Right renal cortex interstitium (tissue), 3 donors: ENCODE data around the gene LARP1. TPM values are rescaled to one million over a fixed set of nuclear protein-coding genes. Genes with fewer than 3 reads are reported as not detected.

Source experiments
- DNase-seq, 3 donors: peaks; one replicate each; pipeline ENCODE4 v3.0.0-alpha.2; 2013; ENCODE audit warnings: low read depth in 3 of 3, low spot score in 2 of 3
- polyA plus RNA-seq, 3 donors: library from polyadenylated mRNA; unstranded; fragments of 120-200 nt; gene quantifications; one replicate each; pipeline ENCODE4 v1.2.1, GENCODE V29; 2013; ENCODE audit not compliant: insufficient read length in 3 of 3

The LARP1 gene
- polyA plus RNA-seq, 3 donors, result 133 to 135 (median 133) TPM

DNA sequence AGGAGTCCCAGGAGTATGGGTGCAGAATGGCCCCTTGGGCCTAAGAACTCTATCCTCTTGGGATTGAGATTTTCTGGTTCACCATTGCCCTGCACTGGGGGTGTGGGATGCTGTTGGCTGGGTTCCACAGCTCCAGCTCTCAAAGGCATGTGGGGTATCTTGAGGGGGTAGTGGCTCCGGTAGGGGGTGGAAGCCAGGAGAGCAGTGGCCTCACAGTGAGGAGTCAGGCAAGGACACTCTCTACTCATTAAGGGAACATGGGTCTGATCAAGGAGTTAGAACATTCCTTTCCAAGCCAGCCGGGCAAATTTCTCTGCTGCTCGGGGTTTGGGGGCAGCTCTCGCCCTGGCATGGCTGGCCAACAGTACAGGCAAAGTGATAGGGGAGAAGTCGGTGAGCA lies 33.0 kb downstream of the LARP1 start:
- no peak for DNase-seq

DNA sequence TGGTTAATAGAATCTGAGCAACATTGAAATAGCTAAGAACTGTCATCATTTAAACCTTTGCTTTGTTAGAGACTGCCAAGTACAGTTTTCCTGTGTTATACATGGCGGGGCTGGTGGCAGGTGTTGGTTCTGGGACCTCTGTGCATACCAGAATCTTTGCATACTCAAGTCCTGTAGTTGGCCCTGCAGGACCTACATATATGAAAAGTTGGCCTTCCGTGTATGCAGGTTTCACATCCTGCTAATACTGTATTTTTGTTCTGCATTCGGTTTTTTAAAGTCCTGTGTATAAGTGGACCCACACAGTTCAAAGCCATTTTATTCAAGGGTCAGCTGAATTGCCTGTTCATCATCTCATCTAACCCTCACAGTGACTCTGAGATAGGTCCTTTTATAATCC lies 36.4 kb downstream of the LARP1 start:
- no peak for DNase-seq

DNA sequence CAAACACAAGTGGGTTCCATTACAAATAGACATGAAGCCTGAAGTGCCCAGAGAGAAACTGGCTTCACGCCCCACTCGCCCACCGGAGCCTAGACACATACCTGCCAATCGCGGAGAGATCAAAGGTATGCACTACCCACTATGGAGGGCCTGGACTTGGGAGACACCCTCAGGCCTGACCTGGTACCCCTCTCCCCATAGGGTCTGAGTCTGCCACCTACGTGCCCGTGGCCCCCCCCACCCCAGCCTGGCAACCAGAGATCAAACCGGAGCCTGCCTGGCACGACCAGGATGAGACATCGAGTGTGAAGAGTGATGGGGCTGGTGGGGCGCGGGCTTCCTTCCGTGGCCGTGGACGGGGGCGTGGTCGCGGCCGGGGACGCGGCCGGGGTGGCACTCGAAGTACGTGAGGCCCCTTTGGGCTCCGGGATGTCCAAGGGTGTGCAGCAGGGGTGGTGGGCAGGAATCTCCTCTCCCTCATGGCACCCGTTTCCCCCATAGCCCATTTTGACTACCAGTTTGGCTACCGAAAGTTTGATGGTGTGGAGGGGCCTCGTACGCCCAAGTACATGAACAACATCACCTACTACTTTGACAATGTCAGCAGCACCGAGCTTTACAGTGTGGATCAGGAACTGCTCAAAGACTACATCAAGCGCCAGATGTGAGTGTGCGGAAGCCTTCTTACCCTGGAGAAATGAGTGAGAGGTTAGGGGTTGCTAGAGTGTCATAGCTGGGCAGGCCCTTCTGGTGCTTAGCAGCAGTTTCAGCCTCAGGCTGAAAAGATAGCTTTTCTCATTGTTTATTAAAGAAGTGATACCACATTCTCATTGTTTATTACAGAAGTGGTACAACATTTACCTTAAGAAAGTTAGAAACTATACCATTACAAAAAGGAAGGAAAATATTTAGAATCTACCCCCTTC lies 38.7 kb downstream of the LARP1 start:
- no peak for DNase-seq

DNA sequence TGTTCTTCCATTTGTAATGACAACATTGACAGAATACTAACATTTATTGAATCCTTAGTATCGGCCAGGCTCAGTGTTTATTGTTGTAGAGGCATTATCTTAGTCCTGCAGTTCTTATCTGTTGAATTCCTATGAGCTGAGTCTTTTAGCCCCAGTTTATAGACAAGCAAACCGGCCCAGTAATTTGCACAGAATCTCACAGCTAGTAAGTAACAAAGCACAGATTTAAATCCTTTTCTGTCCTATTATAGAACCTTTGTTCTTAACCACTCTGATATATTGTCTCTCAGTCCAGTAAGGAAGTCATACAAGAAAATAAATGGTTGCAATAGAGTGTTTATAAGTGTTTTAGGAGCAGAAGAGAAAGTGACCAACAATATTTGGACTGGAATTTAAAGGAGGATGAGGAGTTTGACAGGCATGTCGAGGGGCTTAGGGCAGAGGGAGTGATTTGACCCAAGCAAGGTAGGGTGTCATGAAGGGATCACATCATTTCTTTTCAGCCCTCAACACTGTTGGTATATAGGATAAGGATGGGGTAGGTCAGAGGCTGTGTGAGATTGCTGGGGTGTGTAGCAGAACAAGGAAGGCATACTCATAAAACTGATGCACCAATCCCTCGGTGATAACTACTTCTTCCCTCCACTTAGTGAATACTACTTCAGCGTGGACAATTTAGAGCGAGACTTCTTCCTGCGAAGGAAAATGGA lies 39.5 kb downstream of the LARP1 start:
- no peak for DNase-seq

DNA sequence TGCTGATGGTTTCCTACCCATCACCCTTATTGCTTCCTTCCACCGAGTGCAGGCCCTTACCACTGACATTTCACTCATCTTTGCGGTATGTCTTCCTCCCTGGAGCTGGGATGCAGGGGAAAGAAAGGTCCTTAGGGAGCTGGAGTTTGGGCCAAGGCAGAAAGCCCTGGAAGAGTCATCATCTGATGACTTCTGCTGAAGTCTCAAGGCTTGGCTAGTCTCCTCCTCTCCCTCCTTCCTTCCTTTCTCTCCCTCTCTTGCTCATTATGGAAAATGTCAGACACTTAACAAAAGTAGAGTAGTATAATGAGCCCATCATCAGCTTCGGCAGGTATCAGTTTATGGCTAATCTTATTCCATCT lies 40.0 kb downstream of the LARP1 start:
- DNase-seq, result no peak

DNA sequence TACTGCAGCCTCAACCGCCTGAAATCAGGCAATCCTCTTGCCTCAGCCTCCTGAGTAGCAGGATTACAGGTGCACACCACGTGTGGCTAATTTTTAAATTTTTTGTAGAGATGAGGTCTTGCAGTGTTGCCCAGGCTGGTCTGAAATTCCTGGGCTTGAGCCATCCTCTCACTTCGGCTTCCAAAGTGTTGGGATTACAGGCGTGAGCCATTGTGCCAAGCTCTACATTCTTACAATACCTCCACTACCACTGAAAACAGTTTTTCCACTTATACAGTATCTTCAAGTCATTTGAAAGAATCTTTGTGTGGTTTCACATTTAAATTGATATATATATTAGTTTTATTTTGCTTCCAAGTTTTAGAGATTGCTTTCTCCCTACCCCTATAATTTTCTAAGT lies 42.6 kb downstream of the LARP1 start:
- DNase-seq, result no peak

DNA sequence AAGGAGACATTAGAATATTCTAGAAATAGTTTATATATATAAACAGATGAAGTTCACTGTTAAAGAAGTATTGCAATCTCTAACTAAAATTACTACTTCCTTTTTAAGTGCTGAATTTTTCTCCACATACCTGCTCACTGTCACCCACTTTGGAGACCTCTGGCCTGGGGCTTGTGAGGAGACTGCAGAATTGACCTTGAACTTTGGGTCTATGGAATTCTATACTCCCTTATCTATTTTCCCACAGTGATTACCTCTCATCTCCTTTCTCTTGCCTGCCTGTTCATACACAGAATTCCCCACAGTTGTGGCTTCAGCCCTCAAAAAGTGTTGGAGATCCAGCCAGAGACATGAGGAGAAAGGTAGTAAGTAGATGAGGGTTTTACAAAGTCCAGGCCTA lies 45.4 kb downstream of the LARP1 start:
- DNase-seq, result no peak

DNA sequence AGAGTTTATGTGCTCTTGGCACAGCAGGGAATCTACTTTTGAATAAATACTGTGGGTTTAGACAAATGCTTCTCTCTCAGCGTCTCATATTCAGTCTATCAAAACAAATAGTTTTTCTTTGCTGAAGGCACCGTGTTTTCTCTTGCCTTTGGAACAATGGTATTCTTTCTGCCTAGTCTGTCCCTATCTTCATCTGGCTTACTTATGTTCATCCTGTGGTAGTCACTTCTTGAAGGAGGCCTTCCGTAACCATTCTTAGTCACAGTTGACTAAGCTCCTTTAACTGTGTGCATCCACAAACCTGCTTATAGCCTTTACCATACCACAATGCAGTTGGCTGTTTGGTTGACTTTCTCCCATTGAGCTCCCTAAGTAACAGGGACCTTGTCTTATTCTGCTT lies 45.9 kb downstream of the LARP1 start:
- DNase-seq, result no peak

DNA sequence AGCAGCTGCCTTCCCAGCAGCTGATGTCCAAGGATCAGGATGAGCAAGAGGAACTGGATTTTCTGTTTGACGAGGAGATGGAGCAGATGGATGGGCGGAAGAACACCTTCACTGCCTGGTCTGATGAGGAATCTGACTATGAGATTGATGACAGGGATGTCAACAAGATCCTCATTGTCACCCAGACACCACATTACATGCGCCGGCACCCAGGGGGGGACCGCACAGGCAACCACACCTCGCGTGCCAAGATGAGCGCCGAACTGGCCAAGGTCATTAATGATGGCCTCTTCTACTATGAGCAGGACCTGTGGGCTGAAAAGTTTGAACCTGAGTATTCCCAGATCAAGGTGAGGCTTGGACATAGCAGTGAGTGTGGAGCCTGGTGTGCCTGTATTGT lies 46.9 kb downstream of the LARP1 start:
- no peak for DNase-seq

DNA sequence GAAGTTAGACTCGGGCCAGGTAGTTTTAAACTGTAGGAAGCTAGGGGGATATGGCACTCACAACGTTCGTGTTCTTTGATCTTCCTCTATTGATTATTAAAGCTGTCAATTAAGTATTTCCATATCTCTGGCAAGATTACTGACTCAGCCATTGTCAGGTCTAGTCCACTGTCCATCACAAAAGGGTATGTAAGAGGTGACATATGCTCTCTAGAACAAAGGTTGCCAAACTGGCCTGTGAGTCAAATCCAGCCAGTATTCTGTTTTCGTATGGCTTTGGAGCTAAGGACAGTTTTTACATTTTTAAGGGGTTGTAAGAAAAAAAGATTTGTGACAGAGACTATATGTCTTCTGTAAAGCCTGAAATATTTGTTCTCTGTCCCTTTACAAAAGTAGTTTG lies 51.0 kb downstream of the LARP1 start:
- DNase-seq, result no peak

DNA sequence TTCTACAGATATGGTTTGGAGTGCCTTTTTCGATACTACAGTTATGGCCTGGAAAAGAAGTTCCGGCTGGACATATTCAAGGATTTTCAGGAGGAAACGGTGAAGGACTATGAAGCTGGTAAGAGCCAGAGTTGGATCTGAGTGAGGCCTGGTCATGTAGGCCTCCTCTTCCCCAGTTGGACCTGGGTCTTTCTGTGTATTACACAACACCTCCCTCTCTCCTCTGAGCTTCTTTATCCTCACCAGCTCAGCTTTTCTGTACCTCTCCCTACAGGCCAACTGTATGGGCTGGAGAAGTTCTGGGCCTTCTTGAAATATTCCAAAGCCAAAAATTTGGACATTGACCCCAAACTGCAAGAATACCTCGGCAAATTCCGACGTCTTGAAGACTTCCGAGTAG lies 56.1 kb downstream of the LARP1 start:
- DNase-seq, result no peak

DNA sequence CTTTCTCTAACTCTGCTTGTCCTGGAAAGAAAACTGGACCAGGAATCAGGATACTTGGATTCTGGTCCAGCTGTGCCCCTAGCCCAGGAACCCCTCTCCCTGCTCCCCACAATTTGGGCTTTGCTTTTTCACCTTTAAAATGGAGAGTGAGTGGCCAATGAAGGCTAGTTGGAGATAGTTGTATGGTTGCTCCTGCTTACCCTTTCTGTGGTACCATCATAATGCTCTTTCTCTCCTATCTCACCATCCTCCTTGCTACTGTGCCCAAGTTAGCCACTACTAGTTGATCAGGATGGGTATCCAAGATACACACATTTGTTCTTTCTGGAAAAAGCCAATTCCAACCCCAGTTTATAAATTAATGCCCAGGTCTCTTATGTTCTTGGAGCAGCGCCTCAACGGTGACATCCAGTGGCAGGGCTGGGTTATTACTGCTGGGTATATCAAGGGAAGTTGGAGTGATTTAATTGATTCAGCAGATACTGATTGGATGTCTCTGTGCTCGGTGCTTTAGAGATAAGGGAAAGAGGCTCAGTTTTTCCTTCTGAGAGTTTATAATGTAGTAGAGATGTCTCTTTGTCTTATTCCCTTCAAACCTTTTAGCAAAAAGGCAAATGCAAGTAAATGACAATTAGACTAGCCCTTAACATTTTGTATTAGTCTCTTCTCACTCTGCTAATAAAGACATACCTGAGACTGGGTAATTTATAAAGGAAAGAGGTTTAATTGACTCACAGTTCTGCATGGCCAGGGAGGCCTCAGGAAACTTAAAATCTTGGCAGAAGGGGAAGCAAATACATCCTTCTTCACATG lies 56.7 kb downstream of the LARP1 start:
- peak; percentile 23 to 30 (median 27) for DNase-seq

DNA sequence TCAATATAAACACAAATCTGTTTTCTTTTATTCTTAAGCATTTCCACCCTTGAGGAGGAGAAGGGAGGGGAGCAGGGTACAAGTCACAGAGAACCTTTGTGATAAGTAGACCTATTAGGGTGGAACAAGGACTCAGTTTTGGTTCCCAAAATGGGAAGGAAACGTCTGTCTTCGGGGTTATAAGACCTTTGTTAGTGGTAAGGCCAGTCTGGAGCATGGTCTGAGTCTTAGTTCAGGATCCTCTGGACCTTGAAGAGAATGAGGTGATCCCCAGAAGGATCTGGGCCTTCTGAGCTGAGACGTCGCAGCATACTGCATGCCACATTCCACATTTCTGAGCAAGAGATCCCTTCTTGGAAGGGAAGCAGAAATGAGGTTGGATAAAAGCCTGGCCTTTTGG lies 58.0 kb downstream of the LARP1 start:
- DNase-seq, result no peak

DNA sequence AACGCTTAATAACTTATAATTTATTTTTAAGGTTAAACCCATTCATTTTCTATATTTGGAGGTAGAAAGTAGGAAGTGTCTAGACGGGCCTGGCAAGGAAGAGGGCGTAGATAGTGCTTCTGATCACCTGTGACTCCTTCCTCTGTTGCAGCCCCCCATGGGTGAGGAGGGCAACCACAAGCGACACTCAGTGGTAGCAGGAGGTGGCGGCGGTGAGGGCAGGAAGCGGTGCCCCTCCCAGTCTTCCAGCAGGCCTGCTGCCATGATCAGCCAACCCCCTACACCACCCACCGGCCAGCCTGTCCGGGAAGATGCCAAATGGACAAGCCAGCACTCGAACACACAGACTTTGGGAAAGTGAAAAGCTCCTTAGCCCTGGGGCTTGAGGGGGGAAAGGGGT lies 58.6 kb downstream of the LARP1 start:
- DNase-seq, result no peak

DNA sequence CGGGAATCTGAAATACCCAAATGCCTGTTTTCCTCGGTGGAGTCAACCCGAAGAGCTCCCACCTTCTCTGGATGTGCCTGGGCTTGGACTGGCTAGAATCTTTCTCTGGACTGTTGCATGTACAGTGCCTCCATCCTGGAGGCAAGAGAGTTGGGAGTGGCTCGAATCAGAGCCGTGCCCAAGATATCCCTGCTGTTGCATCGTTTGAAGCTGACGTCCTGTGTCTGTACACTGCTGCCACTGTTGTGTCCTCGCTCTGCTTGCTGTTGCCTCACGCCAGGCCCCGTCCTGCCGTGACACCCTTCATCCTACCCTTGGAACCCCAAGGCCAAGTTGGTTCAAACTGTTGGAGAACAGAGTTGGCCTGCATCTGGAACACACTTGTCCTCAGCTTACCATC lies 59.8 kb downstream of the LARP1 start:
- DNase-seq, result no peak

DNA sequence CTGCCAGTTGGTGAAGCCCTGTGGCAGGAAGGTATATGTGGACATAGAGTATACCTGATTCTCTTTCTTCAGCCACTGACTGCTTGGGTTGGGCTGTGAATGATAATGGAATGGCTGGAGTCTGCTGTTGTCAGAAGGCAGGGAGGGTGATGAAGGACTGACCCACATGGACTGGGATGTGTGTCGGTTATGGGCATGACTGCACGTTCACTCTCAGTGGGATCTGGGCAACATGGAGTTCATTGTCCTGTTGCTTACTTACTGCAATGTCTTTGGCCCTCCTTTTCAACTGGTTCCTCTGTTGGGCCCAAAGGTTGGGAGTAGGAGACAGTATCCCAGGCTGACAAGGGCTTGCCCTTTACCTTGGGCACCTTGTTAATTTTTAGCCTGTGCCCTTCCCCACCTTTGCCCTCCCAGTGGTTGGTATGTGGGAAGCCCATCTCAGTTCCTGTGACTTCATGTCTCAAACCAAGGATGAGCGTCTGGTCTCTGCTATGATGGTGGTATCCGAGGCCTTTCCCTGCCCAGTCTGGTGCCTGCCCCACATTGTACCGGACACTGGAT lies 60.6 kb downstream of the LARP1 start:
- no peak for DNase-seq

DNA sequence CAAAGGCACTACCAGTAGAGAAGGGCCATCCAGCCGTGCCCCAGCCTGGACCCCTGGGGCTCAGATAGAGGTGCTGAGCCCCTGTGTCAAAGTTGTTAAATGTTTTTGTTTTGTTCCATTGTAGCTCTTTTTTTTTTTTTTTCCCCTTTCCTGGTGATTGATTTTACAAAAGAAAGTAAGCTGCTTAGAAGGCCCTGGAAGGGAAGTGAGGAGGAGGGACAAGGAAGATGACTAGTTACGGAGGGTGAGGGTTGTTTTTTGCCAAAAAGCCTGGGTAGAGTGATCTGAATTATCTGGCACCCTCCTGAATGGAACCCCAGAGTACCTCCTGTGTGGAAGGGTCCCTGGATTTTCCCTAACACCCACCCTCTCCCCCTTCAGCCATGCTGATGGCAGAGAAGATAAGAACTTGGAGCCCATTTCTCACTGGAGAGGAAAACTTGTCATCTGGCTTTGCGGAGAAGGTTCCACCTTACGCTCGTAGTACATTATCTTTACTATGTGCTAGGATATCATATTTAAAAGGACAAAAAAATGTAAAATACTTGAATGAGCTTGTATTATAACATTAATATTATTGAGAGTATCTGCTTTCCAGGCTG lies 61.8 kb downstream of the LARP1 start:
- DNase-seq, result no peak

DNA sequence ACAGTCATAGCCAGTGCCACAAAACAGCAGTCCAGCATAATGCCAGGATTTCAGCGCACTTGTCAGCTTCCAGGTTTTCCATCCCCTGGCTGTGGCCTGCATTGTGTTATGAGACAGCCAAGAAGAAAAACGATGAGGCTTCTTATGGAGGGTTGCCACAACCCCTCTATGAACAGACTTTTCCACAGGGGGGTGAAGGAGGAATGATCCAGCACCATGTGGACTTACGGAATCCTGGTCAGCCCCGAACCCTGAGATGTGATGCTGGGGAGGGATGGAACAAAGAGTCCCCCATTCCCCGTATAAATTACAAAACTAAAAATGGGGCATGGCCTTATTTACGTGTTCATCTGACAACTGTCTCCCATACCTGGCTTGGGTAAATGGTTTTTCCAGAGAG lies 62.6 kb downstream of the LARP1 start:
- DNase-seq, result no peak

DNA sequence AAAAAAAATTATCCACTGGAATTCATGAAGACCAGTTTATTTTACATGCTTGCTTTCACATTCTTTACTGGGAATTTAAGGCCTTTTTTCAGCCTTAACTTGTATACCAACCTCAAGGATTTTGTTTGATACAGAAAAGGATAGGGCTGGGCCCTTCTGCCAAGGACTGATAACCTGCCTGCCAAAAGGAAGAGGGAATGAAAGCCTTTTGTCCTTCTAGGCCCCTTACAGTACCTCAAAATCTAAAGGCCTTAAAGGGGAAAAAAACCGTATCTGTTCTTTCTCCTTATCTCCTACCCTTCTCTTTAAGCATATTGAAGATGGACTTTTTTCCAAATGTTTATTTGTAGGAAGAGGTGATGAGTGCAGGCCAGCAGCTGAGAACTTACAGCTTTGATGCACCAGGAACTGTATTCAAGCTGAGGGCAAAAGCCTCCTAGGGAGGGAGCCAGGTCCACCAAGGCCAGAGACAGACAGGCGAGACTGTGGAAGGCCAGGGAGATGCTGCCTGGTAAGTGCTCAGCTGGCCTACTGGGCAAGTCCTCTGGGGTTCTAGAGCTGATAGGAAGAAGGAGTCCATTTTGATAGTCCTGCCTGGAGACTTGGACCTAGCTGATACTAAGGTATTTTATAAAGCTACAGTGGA lies 63.4 kb downstream of the LARP1 start:
- DNase-seq, result no peak

DNA sequence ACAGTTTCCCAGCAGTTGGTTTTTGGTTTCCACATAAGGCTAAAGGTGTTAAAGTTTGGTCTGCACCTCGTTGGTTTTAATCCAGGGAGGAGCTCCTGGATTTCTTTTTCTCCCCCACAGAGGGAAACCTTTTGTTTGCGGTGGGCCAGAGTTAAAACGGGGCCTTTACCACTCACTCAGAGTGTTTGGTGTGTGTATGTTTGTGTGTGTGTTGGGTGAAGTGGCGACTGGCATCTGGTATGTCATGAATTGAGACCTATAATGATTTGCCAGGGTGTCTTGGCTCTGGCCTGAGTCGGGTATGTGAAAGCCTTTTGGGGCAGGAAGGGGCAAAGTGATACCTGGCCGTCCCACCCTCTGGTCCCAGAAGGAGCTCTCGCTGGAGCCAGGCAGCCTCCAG lies 64.4 kb downstream of the LARP1 start:
- no peak for DNase-seq
